Measurements from ENCODE around the gene C17orf75.
"Not testable (repeated sequence)": the region's sequence is repeated elsewhere in the genome, so short reads cannot be mapped to it uniquely, and the experiment has no call there.

The C17orf75 gene

GRCh38 chr17:32342603-32343325 is 791 bp upstream of the C17orf75 start:
- no peak for DNase-seq (ENCODE audit: low read depth)

GRCh38 chr17:32341141-32341856 is 674 bp downstream of the C17orf75 start:
- no peak for DNase-seq (ENCODE audit: low read depth)

GRCh38 chr17:32335687-32336086 is 6.3 kb downstream of the C17orf75 start:
- peak; percentile 54 for DNase-seq (ENCODE audit: low read depth)

GRCh38 chr17:32335046-32335445 is 6.9 kb downstream of the C17orf75 start:
- no peak for DNase-seq (ENCODE audit: low read depth)

GRCh38 chr17:32333187-32333586 is 8.8 kb downstream of the C17orf75 start:
- DNase-seq (ENCODE audit: low read depth): no peak

GRCh38 chr17:32331243-32332040 is 10.5 kb downstream of the C17orf75 start:
- DNase-seq (ENCODE audit: low read depth): no peak

GRCh38 chr17:32330147-32330546 is 11.8 kb downstream of the C17orf75 start:
- DNase-seq (ENCODE audit: low read depth): no peak

GRCh38 chr17:32327911-32328310 is 14.1 kb downstream of the C17orf75 start:
- no peak for DNase-seq (ENCODE audit: low read depth)

GRCh38 chr17:32323811-32324491 is 18.0 kb downstream of the C17orf75 start:
- DNase-seq (ENCODE audit: low read depth): no peak

GRCh38 chr17:32323046-32323445 is 18.9 kb downstream of the C17orf75 start:
- DNase-seq (ENCODE audit: low read depth): no peak

- no peak for DNase-seq (ENCODE audit: low read depth)
Observed at GRCh38 chr17:32320847-32321246, 21.1 kb downstream of the C17orf75 start.

- DNase-seq (ENCODE audit: low read depth): not testable (repeated sequence)
Observed at GRCh38 chr17:32320080-32320479, 21.9 kb downstream of the C17orf75 start.

GRCh38 chr17:32319548-32319905 is 22.4 kb downstream of the C17orf75 start:
- no peak for DNase-seq (ENCODE audit: low read depth)

GRCh38 chr17:32318071-32318470 is 23.9 kb downstream of the C17orf75 start:
- DNase-seq (ENCODE audit: low read depth): no peak

GRCh38 chr17:32317353-32317752 is 24.6 kb downstream of the C17orf75 start:
- DNase-seq (ENCODE audit: low read depth): no peak

GRCh38 chr17:32316653-32317052 is 25.3 kb downstream of the C17orf75 start:
- DNase-seq (ENCODE audit: low read depth): not testable (repeated sequence)

GRCh38 chr17:32315171-32315570 is 26.8 kb downstream of the C17orf75 start:
- no peak for DNase-seq (ENCODE audit: low read depth)

GRCh38 chr17:32314636-32315035 is 27.3 kb downstream of the C17orf75 start:
- no peak for DNase-seq (ENCODE audit: low read depth)

GRCh38 chr17:32311028-32311536 is 30.9 kb downstream of the C17orf75 start:
- no peak for DNase-seq (ENCODE audit: low read depth)

- DNase-seq (ENCODE audit: low read depth): no peak
Observed at GRCh38 chr17:32307658-32308057, 34.3 kb downstream of the C17orf75 start.

- DNase-seq (ENCODE audit: low read depth): no peak
Observed at GRCh38 chr17:32305049-32305448, 36.9 kb downstream of the C17orf75 start.

- no peak for DNase-seq (ENCODE audit: low read depth)
Observed at GRCh38 chr17:32303781-32304288, 38.1 kb downstream of the C17orf75 start.
